ENCODE measurements around the gene MMP17.
"Not testable (repeated sequence)": the region's sequence is repeated elsewhere in the genome, so short reads cannot be mapped to it uniquely, and the experiment has no call there.

MMP17 gene

DNA sequence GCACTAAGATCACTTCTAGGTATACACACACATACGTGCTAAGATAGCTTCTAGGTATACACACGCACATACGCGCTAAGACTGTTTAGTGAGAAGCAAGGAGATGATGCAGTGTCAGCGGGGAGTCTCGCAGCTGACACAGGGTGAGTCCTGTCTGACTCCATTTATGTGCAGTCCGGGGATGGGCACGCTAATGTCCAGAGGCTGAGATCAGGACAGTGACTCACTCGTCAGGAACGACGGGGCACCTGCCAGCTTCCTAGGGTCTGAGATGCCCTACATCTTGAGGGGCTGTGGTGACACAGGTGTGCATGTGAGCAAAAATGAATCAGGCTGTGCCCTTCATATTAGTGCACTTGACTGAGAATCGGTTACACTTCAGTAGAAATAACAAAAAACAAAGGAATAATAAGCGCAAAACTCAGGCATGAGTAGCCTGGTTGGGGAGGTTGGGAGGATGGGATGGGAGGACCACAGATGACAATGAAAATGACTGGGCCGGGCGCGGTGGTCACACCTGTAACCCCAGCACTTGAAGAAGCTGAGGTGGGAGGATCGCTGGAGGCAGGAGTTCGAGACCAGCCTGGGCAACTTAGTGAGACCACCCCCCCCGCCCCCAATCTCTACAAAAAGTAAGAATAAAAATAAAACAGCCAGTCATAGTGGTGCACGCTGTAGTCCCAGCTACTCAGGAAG is 37.1 kb downstream of the MMP17 start:
- Mint-ChIP-seq H3K9me3 (no peaks in the 10 kb centered on the region), H3K27me3 (peaks cover 5% of the 10 kb centered on the region), H3K27ac (no peak overlapping the region), H3K4me1 (peaks cover 4% of the 10 kb centered on the region), H3K4me3 (no peak overlapping the region), H3K36me3 (no peaks in the 10 kb centered on the region)
- no peak for ATAC-seq (ENCODE audit: low read depth)
- DNase-seq (ENCODE audit: low spot score in 2 of 2), result no peak

DNA sequence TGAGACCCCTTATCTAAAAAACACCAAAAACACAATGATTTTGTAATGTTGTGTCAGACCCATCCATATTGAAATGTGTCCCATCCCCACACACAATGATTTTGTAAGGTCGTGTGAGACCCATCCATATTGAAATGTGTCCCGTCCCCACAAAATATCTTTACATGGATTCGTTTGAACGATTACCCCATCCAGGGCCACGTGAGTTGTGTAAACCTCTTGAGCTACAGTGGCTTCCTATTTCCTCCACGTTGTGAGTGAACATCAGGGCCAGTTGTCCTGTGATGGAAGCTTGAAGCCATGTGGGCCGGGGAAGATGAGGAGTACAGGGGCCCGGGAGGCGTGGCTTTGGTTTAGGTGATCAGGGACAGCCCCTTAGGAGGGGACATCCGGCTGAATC is 39.3 kb downstream of the MMP17 start:
- Mint-ChIP-seq H3K27me3 (peaks cover 6% of the 10 kb centered on the region), H3K4me1 (no peaks in the 10 kb centered on the region), H3K4me3 (no peak overlapping the region), H3K36me3 (no peaks in the 10 kb centered on the region), H3K9me3 (no peaks in the 10 kb centered on the region), H3K27ac (no peak overlapping the region)
- DNase-seq (ENCODE audit: low spot score in 2 of 2), result no peak
- no peak for ATAC-seq (ENCODE audit: low read depth)

DNA sequence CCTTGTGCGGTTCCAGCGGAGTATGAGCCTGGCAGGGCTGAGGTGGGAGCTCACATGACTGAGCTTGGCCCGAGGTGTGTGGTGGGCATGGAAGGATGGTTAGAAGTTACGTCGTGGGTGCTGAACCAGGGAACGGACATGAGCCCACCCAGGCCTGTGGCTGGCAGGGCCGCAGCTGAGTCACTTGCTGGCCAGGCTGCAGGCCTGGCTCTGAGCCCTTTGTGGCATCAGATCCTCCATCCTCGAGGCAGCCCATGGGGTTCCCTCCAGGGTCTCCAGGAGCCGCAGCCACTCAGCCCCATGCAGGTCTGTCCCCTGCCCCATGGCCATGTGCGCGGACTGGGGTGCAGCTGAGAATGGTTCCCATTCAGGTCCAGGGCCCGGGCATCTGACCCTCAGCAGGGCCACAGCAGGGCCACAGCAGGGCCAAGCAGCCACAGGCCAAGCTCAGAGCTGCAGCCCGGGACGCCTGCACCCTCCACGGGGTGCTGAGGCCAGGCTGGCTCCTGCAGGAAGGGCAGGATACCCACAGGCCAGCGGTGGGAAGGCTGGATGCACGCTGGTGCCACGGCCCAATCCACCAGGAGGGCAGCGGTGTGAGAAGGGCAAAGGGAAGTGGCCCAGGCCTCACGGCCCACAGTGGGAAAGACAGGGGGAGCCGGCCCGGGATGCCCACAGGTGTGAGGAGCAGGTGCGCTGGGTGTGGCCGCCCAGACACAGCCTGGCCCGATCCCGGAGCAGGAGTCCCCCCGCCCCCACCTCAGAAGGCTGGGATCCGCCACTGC is 39.9 kb downstream of the MMP17 start:
- no peaks in the 10 kb centered on the region for H3K36me3 Mint-ChIP-seq
- no peaks in the 10 kb centered on the region for H3K9me3 Mint-ChIP-seq
- no peak for DNase-seq (ENCODE audit: low spot score in 2 of 2)

GRCh38 chr12:131869871-131870418 is 41.8 kb downstream of the MMP17 start:
- Mint-ChIP-seq H3K27ac (no peak overlapping the region), H3K4me1 (no peaks in the 10 kb centered on the region), H3K4me3 (no peak overlapping the region), H3K9me3 (no peaks in the 10 kb centered on the region), H3K27me3 (peaks cover 6% of the 10 kb centered on the region), H3K36me3 (no peaks in the 10 kb centered on the region)
- no peak for DNase-seq (ENCODE audit: low spot score in 2 of 2)
- no peak for ATAC-seq (ENCODE audit: low read depth)

More for the DNA sequence above, 39.9 kb downstream of the MMP17 start:
- no peak overlapping the region for H3K4me3 Mint-ChIP-seq
- H3K4me1 Mint-ChIP-seq, result no peaks in the 10 kb centered on the region
- no peak for ATAC-seq (ENCODE audit: low read depth)
- H3K27me3 Mint-ChIP-seq, result peaks cover 6% of the 10 kb centered on the region
- H3K27ac Mint-ChIP-seq, result no peak overlapping the region

GRCh38 chr12:131871677-131872076 is 43.5 kb downstream of the MMP17 start:
- peaks cover 6% of the 10 kb centered on the region for H3K27me3 Mint-ChIP-seq
- ATAC-seq (ENCODE audit: low read depth) (no peak), DNase-seq (ENCODE audit: low spot score in 2 of 2) (no peak)
- no peak overlapping the region for H3K4me3 Mint-ChIP-seq
- no peaks in the 10 kb centered on the region for H3K9me3 Mint-ChIP-seq
- no peaks in the 10 kb centered on the region for H3K36me3 Mint-ChIP-seq
- H3K4me1 Mint-ChIP-seq, result no peaks in the 10 kb centered on the region
- no peak overlapping the region for H3K27ac Mint-ChIP-seq

GRCh38 chr12:131872154-131873051 is 44.2 kb downstream of the MMP17 start:
- H3K4me3 Mint-ChIP-seq, result no peak overlapping the region
- DNase-seq (ENCODE audit: low spot score in 2 of 2), result no peak
- no peaks in the 10 kb centered on the region for H3K4me1 Mint-ChIP-seq
- H3K9me3 Mint-ChIP-seq, result no peaks in the 10 kb centered on the region
- ATAC-seq (ENCODE audit: low read depth), result no peak
- H3K27me3 Mint-ChIP-seq, result peaks cover 5% of the 10 kb centered on the region
- no peaks in the 10 kb centered on the region for H3K36me3 Mint-ChIP-seq
- H3K27ac Mint-ChIP-seq, result no peak overlapping the region

DNA sequence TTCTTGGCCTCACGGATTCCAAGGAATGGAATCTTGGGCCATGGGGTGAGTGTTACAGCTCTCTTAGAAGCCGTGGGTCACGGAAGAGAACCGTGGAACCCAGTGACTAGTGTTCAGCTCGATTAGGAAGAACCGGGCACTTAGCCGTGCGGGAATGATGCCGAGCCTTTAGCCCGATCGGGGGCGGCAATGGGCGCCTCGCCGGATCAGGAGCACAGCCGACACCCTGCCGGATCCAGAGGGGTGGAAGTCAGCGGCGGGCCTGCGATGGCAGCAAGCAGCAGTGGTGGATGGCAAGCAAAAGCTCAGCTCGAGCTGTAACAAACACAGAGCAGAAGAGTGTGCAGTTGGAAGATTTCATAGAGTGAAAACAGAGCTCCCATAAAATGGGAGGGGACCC is 45.1 kb downstream of the MMP17 start:
- Mint-ChIP-seq H3K4me1 (no peaks in the 10 kb centered on the region), H3K36me3 (no peaks in the 10 kb centered on the region), H3K27ac (no peak overlapping the region), H3K9me3 (no peaks in the 10 kb centered on the region), H3K4me3 (no peak overlapping the region), H3K27me3 (peaks cover 3% of the 10 kb centered on the region)
- no peak for DNase-seq (ENCODE audit: low spot score in 2 of 2)
- ATAC-seq (ENCODE audit: low read depth), result no peak

GRCh38 chr12:131874972-131875371 is 46.8 kb downstream of the MMP17 start:
- H3K27me3 Mint-ChIP-seq; H3K27ac Mint-ChIP-seq; H3K4me3 Mint-ChIP-seq; H3K4me1 Mint-ChIP-seq; DNase-seq (ENCODE audit: low spot score in 2 of 2); H3K36me3 Mint-ChIP-seq; ATAC-seq (ENCODE audit: low read depth); H3K9me3 Mint-ChIP-seq: not testable (repeated sequence)

DNA sequence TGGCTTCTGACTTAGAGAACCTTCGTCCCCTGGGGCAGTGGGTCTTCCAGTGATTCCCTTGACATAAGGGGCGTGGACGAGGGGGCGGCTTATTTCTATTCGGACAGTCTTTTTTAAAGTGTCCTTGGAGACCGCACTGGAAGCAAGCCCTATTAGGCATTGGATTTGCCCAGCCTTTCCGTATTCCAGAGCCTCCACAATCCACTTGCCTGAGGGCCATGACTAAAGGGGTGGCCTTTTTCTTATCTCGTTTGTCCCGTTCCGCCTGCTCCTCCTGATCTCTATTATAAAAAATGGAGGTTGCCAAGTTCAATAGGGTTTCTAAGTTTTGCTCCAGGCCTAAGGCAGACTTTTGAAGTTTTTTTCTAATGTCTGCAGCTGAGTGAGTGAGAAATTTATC is 49.0 kb downstream of the MMP17 start:
- ATAC-seq (ENCODE audit: low read depth); H3K4me3 Mint-ChIP-seq; H3K4me1 Mint-ChIP-seq; H3K27ac Mint-ChIP-seq; DNase-seq (ENCODE audit: low spot score in 2 of 2); H3K9me3 Mint-ChIP-seq; H3K36me3 Mint-ChIP-seq; H3K27me3 Mint-ChIP-seq: not testable (repeated sequence)

DNA sequence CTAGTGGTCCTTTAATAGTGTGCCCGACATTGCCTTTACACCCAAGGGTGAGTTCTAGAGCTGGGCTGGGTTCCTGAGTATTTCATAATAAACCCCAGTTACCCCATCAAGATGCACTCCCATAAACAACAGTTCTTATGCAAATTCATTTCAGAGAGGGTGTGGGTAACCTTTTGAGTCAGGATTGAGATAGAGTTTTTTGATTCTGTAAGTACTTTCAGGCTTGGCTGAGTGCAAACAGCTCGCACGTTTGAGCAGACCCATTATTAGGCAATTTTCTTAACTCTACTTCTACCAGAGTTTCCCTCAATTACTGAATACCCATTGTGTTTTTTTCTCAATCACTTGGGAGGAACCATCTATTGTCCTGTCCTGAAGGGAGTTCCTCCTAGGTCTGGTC is 50.2 kb downstream of the MMP17 start:
- ATAC-seq (ENCODE audit: low read depth); DNase-seq (ENCODE audit: low spot score in 2 of 2); H3K27me3 Mint-ChIP-seq; H3K4me3 Mint-ChIP-seq; H3K36me3 Mint-ChIP-seq; H3K9me3 Mint-ChIP-seq; H3K4me1 Mint-ChIP-seq; H3K27ac Mint-ChIP-seq: not testable (repeated sequence)

DNA sequence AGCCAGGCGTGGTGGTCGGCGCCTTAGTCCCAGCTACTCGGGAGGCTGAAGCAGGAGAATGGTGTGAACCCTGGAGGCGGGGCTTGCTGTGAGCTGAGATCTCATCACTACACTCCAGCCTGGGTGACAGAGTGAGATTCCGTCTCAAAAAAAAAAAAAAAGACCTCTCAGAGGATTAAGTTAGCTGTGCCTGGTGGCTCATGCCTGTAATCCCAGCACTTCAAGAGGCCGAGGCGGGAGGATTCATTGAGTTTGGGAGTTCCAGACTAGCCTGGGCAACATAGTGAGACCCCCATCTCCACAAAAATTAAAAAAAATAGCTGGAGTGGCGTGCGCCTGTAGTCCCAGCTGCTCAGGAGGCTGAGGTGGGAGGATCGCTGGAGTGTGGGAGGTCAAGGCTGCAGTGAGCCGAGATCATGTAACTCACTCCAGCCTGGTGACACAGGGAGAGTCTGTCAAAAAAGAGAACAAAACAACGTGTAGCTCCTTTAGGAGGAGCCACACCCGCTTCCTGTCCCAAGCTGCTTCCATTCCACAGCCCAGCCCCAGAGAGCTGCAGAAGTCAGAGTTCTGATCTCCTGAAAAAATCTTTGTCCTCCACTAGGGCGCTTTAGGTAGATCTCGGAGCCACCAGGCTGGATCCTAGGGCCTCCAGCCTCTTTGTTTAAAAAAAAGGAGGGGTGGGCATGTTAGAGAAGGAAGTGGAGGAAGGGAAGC is 54.8 kb downstream of the MMP17 start:
- Mint-ChIP-seq H3K36me3 (peaks cover 2% of the 10 kb centered on the region), H3K4me3 (no peak overlapping the region), H3K27ac (no peak overlapping the region), H3K9me3 (peaks cover 6% of the 10 kb centered on the region), H3K27me3 (peaks cover 9% of the 10 kb centered on the region), H3K4me1 (peaks cover 2% of the 10 kb centered on the region)
- DNase-seq (ENCODE audit: low spot score in 2 of 2), result no peak
- ATAC-seq (ENCODE audit: low read depth), result no peak

- H3K36me3 Mint-ChIP-seq, result peaks cover 2% of the 10 kb centered on the region
- no peak overlapping the region for H3K4me3 Mint-ChIP-seq
- no peak overlapping the region for H3K27ac Mint-ChIP-seq
- no peak for ATAC-seq (ENCODE audit: low read depth)
- H3K4me1 Mint-ChIP-seq, result peaks cover 2% of the 10 kb centered on the region
- peaks cover 10% of the 10 kb centered on the region for H3K27me3 Mint-ChIP-seq
- no peak for DNase-seq (ENCODE audit: low spot score in 2 of 2)
- H3K9me3 Mint-ChIP-seq, result peaks cover 6% of the 10 kb centered on the region
Observed at GRCh38 chr12:131883521-131883900, 55.3 kb downstream of the MMP17 start.

- not testable (repeated sequence) for H3K36me3 Mint-ChIP-seq; H3K4me3 Mint-ChIP-seq; DNase-seq (ENCODE audit: low spot score in 2 of 2); H3K9me3 Mint-ChIP-seq; H3K27ac Mint-ChIP-seq; ATAC-seq (ENCODE audit: low read depth); H3K4me1 Mint-ChIP-seq
- peaks cover 13% of the 10 kb centered on the region for H3K27me3 Mint-ChIP-seq
Observed at GRCh38 chr12:131885076-131885475, 56.9 kb downstream of the MMP17 start.
